GM12878 (cell line): ENCODE data around the gene MFN1.

Experiments used
- CHD2 ChIP-seq: IDR thresholded peaks from 2 replicates; pipeline ENCODE4 v1.6.1; 2011; ENCODE audit warnings: low read depth, low read length, improper control_type of control experiment, borderline replicate concordance
- MTA3 ChIP-seq: IDR thresholded peaks from 2 replicates; pipeline ENCODE4 v1.6.1; 2012; ENCODE audit warnings: low read length, inconsistent platforms, borderline replicate concordance
- NFIC ChIP-seq: IDR thresholded peaks from 2 replicates; pipeline ENCODE4 v1.6.1; 2012; ENCODE audit warnings: low read depth, mild to moderate bottlenecking, inconsistent platforms, low read length, moderate library complexity
- POLR2AphosphoS5 ChIP-seq: IDR thresholded peaks from 2 replicates; pipeline ENCODE4 v1.6.1; 2011; ENCODE audit warnings: mild to moderate bottlenecking, low read length, inconsistent platforms
- TAF1 ChIP-seq: IDR thresholded peaks from 2 replicates; pipeline ENCODE4 v1.6.1; 2011; ENCODE audit warnings: mild to moderate bottlenecking, low read depth, low read length, borderline replicate concordance
- TF ChIP-seq, protein P1 (sequence below), 3 experiments: IDR thresholded peaks in 2 of 3; conservative IDR thresholded peaks in 1 of 3; 2 replicates each; pipeline ENCODE4 v1.5.1; 2011; ENCODE audit warnings: low read depth in 3 of 3, low read length in 3 of 3, mild to moderate bottlenecking in 3 of 3, control low read depth in 2 of 3, moderate library complexity in 2 of 3, inconsistent platforms in 1 of 3, mixed read lengths in 1 of 3; ENCODE audit not compliant: control insufficient read depth in 2 of 3, insufficient read depth in 1 of 3; ENCODE audit errors: extremely low read depth in 1 of 3

GRCh38 chr3:179401561-179401960 is 54.1 kb downstream of the MFN1 start:
- TF ChIP-seq, protein P1, sequence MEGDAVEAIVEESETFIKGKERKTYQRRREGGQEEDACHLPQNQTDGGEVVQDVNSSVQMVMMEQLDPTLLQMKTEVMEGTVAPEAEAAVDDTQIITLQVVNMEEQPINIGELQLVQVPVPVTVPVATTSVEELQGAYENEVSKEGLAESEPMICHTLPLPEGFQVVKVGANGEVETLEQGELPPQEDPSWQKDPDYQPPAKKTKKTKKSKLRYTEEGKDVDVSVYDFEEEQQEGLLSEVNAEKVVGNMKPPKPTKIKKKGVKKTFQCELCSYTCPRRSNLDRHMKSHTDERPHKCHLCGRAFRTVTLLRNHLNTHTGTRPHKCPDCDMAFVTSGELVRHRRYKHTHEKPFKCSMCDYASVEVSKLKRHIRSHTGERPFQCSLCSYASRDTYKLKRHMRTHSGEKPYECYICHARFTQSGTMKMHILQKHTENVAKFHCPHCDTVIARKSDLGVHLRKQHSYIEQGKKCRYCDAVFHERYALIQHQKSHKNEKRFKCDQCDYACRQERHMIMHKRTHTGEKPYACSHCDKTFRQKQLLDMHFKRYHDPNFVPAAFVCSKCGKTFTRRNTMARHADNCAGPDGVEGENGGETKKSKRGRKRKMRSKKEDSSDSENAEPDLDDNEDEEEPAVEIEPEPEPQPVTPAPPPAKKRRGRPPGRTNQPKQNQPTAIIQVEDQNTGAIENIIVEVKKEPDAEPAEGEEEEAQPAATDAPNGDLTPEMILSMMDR (IDR thresholded peaks at IDR 0.05 in 2 of 3, conservative IDR thresholded peaks at IDR 0.05 in 1 of 3; ENCODE audit: control insufficient read depth in 2 of 3, extremely low read depth in 1 of 3, insufficient read depth in 1 of 3, low read depth in 3 of 3, low read length in 3 of 3) = no peak
- TF ChIP-seq CHD2 (no peak), NFIC (no peak), POLR2AphosphoS5 (no peak), TAF1 (no peak), MTA3 (no peak)
